T-helper 2 cell treated with Interferon-gamma antibody and Interleukin-4, amounts not matched to agents 5 μg/mL and 100 μg/mL, for 36 hours (primary cell): Measurements from ENCODE around the gene LAMB4.

ENCODE experiments used
- DNase-seq: peaks from one replicate; pipeline ENCODE4 v3.0.0; 2021; ENCODE audit warnings: low spot score
- H3K27ac Mint-ChIP-seq: one replicate; pipeline ENCODE4 v1.8.0; 2021; ENCODE audit warnings: mild to moderate bottlenecking, mixed read lengths
- H3K27me3 Mint-ChIP-seq: one replicate; pipeline ENCODE4 v1.8.0; 2021; ENCODE audit warnings: low read depth, mixed read lengths
- H3K36me3 Mint-ChIP-seq: one replicate; pipeline ENCODE4 v1.8.0; 2021; ENCODE audit warnings: low read depth, mixed read lengths
- H3K4me1 Mint-ChIP-seq: one replicate; pipeline ENCODE4 v1.8.0; 2021; ENCODE audit warnings: low read depth, mixed read lengths
- H3K4me3 Mint-ChIP-seq: one replicate; pipeline ENCODE4 v1.8.0; 2022; ENCODE audit warnings: mild to moderate bottlenecking, moderate library complexity, mixed read lengths
- H3K9me3 Mint-ChIP-seq: one replicate; pipeline ENCODE4 v1.8.0; 2021; ENCODE audit warnings: mixed read lengths

LAMB4 gene

GRCh38 chr7:108109221-108109908 is 20.8 kb downstream of the LAMB4 start:
- H3K9me3 Mint-ChIP-seq = no peaks in the 10 kb centered on the region
- no peak for DNase-seq
- H3K4me1 Mint-ChIP-seq = no peaks in the 10 kb centered on the region
- no peak overlapping the region for H3K4me3 Mint-ChIP-seq
- no peak overlapping the region for H3K27ac Mint-ChIP-seq
- H3K27me3 Mint-ChIP-seq = peaks cover 3% of the 10 kb centered on the region
- no peaks in the 10 kb centered on the region for H3K36me3 Mint-ChIP-seq

GRCh38 chr7:108108131-108108530 is 22.0 kb downstream of the LAMB4 start:
- Mint-ChIP-seq H3K27ac (no peak overlapping the region), H3K27me3 (peaks cover 3% of the 10 kb centered on the region), H3K4me3 (no peak overlapping the region), H3K4me1 (no peaks in the 10 kb centered on the region), H3K9me3 (no peaks in the 10 kb centered on the region), H3K36me3 (no peaks in the 10 kb centered on the region)
- no peak for DNase-seq

- no peaks in the 10 kb centered on the region for H3K36me3 Mint-ChIP-seq
- peaks cover 6% of the 10 kb centered on the region for H3K27me3 Mint-ChIP-seq
- no peak for DNase-seq
- H3K4me3 Mint-ChIP-seq = no peak overlapping the region
- H3K9me3 Mint-ChIP-seq = no peaks in the 10 kb centered on the region
- no peak overlapping the region for H3K27ac Mint-ChIP-seq
- H3K4me1 Mint-ChIP-seq = no peaks in the 10 kb centered on the region
Observed at GRCh38 chr7:108104324-108104723, 25.8 kb downstream of the LAMB4 start.

- Mint-ChIP-seq H3K27ac (no peak overlapping the region), H3K27me3 (peaks cover 11% of the 10 kb centered on the region), H3K4me3 (no peak overlapping the region), H3K36me3 (no peaks in the 10 kb centered on the region), H3K4me1 (no peaks in the 10 kb centered on the region), H3K9me3 (no peaks in the 10 kb centered on the region)
- no peak for DNase-seq
Observed at GRCh38 chr7:108103558-108104298, 26.4 kb downstream of the LAMB4 start.

DNA sequence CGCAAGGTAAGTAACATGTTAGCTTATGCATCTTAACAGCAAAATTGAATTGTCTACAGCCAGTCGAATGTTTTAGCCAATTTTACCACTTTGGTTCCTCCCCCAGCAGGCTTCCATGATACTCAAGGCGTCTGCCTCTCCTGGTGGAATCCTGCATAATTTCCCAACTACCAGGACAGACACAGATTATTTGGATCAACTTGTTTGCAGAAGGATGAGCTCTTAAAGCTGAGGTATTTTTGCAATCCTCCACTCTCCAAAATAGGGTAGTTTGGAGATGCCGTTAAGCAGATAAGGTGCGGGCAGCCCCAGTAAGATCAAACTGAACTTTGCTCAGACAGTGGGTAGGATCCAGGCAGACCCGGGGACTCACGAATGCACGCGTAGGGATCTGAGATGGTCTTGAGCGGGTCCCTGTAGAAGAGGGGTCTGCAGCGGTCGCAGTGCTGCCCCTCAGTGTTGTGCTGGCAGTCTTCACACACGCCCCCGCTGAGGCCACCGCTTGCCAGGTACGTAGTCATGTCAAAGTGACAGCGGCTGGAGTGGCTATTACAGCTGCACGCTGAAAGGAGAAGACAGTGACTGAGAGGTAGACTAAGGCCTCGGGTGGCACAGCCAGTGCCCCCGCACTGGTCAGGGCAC is 27.4 kb downstream of the LAMB4 start:
- H3K27me3 Mint-ChIP-seq = peaks cover 13% of the 10 kb centered on the region
- H3K9me3 Mint-ChIP-seq = no peaks in the 10 kb centered on the region
- DNase-seq = no peak
- no peaks in the 10 kb centered on the region for H3K36me3 Mint-ChIP-seq
- no peak overlapping the region for H3K27ac Mint-ChIP-seq
- H3K4me3 Mint-ChIP-seq = no peak overlapping the region
- no peaks in the 10 kb centered on the region for H3K4me1 Mint-ChIP-seq

GRCh38 chr7:108101759-108102158 is 28.4 kb downstream of the LAMB4 start:
- Mint-ChIP-seq H3K4me3 (no peak overlapping the region), H3K27ac (no peak overlapping the region), H3K27me3 (peaks cover 13% of the 10 kb centered on the region), H3K4me1 (no peaks in the 10 kb centered on the region), H3K9me3 (no peaks in the 10 kb centered on the region), H3K36me3 (no peaks in the 10 kb centered on the region)
- DNase-seq = no peak

DNA sequence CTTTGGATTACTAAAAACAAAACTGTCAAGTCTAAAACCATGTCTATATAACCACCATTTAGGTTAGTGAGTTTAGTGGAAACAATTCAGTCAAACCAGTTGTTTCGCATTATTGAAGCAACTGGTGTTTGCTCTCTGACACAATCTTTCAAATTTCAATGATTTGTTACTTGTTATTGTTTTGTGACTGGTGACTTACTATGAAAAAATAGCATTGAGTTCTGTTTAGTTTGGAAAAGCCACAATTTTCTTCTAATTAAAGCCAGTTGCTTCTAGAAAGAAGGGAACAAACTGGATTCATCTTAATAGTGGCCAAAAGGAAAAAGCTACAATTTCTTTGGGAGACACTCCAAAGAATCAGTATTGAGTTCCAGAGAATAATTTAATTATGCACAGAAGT is 30.4 kb downstream of the LAMB4 start:
- H3K4me3 Mint-ChIP-seq = no peak overlapping the region
- peaks cover 16% of the 10 kb centered on the region for H3K27me3 Mint-ChIP-seq
- no peaks in the 10 kb centered on the region for H3K9me3 Mint-ChIP-seq
- no peaks in the 10 kb centered on the region for H3K36me3 Mint-ChIP-seq
- no peaks in the 10 kb centered on the region for H3K4me1 Mint-ChIP-seq
- DNase-seq = no peak
- H3K27ac Mint-ChIP-seq = no peak overlapping the region

- no peaks in the 10 kb centered on the region for H3K36me3 Mint-ChIP-seq
- H3K4me1 Mint-ChIP-seq = no peaks in the 10 kb centered on the region
- no peak for DNase-seq
- peaks cover 21% of the 10 kb centered on the region for H3K27me3 Mint-ChIP-seq
- H3K9me3 Mint-ChIP-seq = no peaks in the 10 kb centered on the region
- no peak overlapping the region for H3K4me3 Mint-ChIP-seq
- no peak overlapping the region for H3K27ac Mint-ChIP-seq
Observed at GRCh38 chr7:108097703-108098102, 32.5 kb downstream of the LAMB4 start.

DNA sequence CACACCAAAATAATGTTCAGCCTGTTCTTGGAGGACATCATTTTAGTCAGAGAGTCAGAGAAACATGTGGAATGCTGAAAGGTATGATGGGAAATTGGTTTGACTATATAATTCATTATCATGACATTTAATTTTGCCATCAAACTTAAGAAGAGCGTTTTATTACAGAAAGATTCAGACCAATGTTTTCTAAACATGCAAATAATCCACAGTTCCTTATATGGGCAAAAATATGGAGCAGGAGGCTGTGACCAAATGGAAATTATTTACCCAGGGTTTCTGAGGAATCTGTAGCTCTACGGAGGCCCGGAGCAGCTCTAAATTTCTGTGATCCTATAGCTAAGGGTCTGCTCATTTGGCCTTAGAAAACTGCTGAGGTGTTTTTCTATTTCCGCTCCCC is 33.2 kb downstream of the LAMB4 start:
- no peak for DNase-seq
- H3K9me3 Mint-ChIP-seq = no peaks in the 10 kb centered on the region
- no peaks in the 10 kb centered on the region for H3K4me1 Mint-ChIP-seq
- H3K36me3 Mint-ChIP-seq = no peaks in the 10 kb centered on the region
- H3K27ac Mint-ChIP-seq = no peak overlapping the region
- H3K27me3 Mint-ChIP-seq = peaks cover 19% of the 10 kb centered on the region
- H3K4me3 Mint-ChIP-seq = no peak overlapping the region

DNA sequence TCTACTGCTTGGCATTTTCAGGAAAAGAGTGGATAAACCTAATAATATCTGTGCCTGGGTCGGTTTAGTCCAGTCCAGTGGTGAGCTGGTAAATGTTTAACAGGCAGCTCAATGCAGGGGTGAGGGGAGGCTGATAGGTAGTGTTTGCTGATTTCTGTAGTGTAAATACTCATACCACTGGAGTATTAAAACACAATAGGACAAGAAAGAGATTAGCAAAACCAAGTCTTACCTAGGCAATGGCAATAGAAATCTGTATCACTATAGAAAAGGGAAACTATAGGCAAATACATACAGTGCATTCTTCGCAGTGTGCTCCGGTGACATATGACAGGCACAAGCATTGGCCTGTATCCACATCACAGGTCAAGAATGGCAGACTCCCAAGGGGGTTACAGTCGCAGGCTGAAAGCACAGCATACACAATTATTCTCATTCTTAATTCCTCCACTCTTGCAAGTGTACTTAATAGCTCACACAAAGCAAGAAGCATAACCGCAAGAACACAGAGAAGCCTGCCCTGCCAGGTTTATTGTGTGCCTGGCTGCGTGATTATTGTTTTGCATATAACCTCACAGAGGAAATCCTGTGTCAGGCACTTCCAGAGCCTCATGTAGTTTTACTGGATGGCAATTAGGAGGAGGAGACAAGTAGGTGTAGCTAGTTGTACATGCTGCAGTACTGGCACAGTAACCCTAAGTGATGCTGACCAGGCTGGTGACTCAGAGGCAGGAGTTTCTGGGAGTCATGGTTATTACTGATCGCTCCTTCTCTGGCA is 35.0 kb downstream of the LAMB4 start:
- no peaks in the 10 kb centered on the region for H3K4me1 Mint-ChIP-seq
- peaks cover 19% of the 10 kb centered on the region for H3K27me3 Mint-ChIP-seq
- H3K4me3 Mint-ChIP-seq = no peak overlapping the region
- no peaks in the 10 kb centered on the region for H3K36me3 Mint-ChIP-seq
- H3K9me3 Mint-ChIP-seq = no peaks in the 10 kb centered on the region
- H3K27ac Mint-ChIP-seq = no peak overlapping the region
- DNase-seq = no peak

GRCh38 chr7:108094346-108094745 is 35.8 kb downstream of the LAMB4 start:
- no peak overlapping the region for H3K27ac Mint-ChIP-seq
- no peaks in the 10 kb centered on the region for H3K9me3 Mint-ChIP-seq
- DNase-seq = no peak
- H3K4me3 Mint-ChIP-seq = no peak overlapping the region
- H3K36me3 Mint-ChIP-seq = no peaks in the 10 kb centered on the region
- H3K27me3 Mint-ChIP-seq = peaks cover 18% of the 10 kb centered on the region
- H3K4me1 Mint-ChIP-seq = no peaks in the 10 kb centered on the region

- Mint-ChIP-seq H3K4me1 (no peaks in the 10 kb centered on the region), H3K27ac (no peak overlapping the region), H3K4me3 (no peak overlapping the region), H3K27me3 (peaks cover 13% of the 10 kb centered on the region), H3K9me3 (no peaks in the 10 kb centered on the region), H3K36me3 (no peaks in the 10 kb centered on the region)
- no peak for DNase-seq
Observed at GRCh38 chr7:108093851-108094331, 36.3 kb downstream of the LAMB4 start.

DNA sequence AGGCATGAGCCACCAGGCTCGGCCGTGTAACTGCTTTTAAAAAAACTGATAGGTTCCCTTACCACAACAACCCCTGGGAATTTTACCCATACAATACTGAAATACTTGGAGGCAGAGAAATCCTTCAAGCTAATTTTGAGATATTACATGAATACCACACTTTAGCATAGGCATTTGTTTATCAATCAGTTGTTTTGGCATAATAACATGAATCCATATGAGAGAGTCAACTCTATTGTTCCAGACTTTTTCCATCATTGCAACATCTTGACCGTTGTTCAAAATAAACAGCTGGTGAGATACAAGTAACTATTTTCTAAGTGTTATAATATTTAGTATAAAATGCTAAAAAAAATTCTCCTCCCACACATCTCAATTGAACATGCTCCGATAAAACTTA is 36.8 kb downstream of the LAMB4 start:
- no peaks in the 10 kb centered on the region for H3K36me3 Mint-ChIP-seq
- H3K4me1 Mint-ChIP-seq = no peaks in the 10 kb centered on the region
- peaks cover 10% of the 10 kb centered on the region for H3K27me3 Mint-ChIP-seq
- H3K27ac Mint-ChIP-seq = no peak overlapping the region
- H3K4me3 Mint-ChIP-seq = no peak overlapping the region
- no peaks in the 10 kb centered on the region for H3K9me3 Mint-ChIP-seq
- no peak for DNase-seq

DNA sequence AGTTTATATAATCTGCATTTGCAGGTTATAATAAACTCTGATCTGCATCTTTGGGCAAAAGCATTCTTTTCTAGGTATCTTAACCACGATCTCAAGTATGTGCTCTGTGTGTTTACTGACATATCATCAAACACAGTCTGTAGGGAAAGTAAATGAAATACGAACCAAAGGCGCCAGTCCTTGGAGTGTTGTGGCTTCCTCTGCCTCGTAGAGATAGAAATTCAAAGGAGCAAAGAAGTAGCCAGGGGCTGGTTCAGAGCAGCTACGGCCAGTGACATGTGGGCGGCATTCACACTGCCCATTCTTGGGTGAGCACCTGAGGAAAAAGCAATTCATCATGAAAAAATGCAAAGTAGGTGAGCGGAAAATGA is 38.7 kb downstream of the LAMB4 start:
- DNase-seq = no peak
- Mint-ChIP-seq H3K27ac (no peak overlapping the region), H3K4me1 (no peaks in the 10 kb centered on the region), H3K4me3 (no peak overlapping the region), H3K27me3 (peaks cover 10% of the 10 kb centered on the region), H3K9me3 (no peaks in the 10 kb centered on the region), H3K36me3 (no peaks in the 10 kb centered on the region)
